Retinal pigment epithelial cell (primary cell): ENCODE results near the gene PELO.

Experiments used
- DNase-seq: peaks from one replicate; pipeline ENCODE4 v3.0.0-alpha.2; 2010; ENCODE audit warnings: low read depth
- H3K4me3 ChIP-seq: 2 replicates; pipeline ENCODE4 v1.5.1; 2011; ENCODE audit warnings: mild to moderate bottlenecking, low read length, control low read depth, moderate library complexity
- TF ChIP-seq, protein P1 (sequence below): conservative IDR thresholded peaks from 2 replicates; pipeline ENCODE4 v1.5.1; 2011; ENCODE audit warnings: low read depth, low read length, control low read depth, inconsistent platforms

PELO gene

GRCh38 chr5:52824827-52825226 lies 37.1 kb downstream of the PELO start:
- no peak for DNase-seq
- TF ChIP-seq, protein P1, sequence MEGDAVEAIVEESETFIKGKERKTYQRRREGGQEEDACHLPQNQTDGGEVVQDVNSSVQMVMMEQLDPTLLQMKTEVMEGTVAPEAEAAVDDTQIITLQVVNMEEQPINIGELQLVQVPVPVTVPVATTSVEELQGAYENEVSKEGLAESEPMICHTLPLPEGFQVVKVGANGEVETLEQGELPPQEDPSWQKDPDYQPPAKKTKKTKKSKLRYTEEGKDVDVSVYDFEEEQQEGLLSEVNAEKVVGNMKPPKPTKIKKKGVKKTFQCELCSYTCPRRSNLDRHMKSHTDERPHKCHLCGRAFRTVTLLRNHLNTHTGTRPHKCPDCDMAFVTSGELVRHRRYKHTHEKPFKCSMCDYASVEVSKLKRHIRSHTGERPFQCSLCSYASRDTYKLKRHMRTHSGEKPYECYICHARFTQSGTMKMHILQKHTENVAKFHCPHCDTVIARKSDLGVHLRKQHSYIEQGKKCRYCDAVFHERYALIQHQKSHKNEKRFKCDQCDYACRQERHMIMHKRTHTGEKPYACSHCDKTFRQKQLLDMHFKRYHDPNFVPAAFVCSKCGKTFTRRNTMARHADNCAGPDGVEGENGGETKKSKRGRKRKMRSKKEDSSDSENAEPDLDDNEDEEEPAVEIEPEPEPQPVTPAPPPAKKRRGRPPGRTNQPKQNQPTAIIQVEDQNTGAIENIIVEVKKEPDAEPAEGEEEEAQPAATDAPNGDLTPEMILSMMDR, result no peak

DNA sequence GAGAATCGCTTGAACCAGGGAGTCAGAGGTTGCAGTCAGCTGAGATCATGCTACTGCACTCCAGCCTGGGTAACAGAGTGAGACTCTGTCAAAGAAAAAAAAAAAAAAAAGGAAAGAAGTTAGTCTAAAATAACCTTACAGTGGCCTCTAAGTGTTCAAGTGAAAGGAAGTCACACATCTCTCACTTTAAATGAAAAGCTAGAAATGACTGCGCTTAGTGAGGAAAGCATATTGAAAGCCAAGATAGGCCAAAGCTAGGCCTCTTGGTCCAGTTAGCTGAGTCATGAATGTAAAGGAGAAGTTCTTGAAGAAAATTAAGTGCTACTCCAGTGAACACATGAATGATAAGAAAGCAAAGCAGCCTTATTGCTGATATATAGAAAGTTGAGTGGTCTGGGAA lies 38.1 kb downstream of the PELO start:
- no peak overlapping the region for H3K4me3 ChIP-seq
- TF ChIP-seq, protein P1, result no peak
- DNase-seq, result no peak

More at GRCh38 chr5:52824827-52825226, 37.1 kb downstream of the PELO start:
- H3K4me3 ChIP-seq, result no peak overlapping the region

- DNase-seq, result no peak
- H3K4me3 ChIP-seq, result no peak overlapping the region
- TF ChIP-seq, protein P1, result no peak
Observed at GRCh38 chr5:52827815-52828214, 40.1 kb downstream of the PELO start.

GRCh38 chr5:52829664-52830063 lies 41.9 kb downstream of the PELO start:
- TF ChIP-seq, protein P1, result no peak
- no peak for DNase-seq
- H3K4me3 ChIP-seq, result no peak overlapping the region

DNA sequence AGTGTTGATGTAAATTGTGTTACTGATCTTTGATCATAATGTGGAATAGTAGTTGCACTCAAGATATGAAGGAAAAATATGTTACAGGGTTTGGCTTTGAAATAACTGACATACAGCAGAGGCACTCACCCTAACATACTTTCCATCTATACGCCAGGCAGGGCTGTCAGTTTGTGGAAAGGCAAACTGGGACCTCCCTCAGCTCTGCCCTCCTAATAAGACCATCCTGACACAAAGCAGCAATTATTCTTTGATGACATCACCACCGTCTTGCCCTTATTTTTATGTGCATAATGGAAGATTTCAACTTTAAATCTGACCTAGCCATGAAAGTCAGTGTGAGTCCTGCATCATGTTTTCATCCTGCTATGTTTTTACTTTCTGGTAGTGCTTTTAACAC lies 42.9 kb downstream of the PELO start:
- no peak overlapping the region for H3K4me3 ChIP-seq
- DNase-seq, result no peak
- TF ChIP-seq, protein P1, result no peak

DNA sequence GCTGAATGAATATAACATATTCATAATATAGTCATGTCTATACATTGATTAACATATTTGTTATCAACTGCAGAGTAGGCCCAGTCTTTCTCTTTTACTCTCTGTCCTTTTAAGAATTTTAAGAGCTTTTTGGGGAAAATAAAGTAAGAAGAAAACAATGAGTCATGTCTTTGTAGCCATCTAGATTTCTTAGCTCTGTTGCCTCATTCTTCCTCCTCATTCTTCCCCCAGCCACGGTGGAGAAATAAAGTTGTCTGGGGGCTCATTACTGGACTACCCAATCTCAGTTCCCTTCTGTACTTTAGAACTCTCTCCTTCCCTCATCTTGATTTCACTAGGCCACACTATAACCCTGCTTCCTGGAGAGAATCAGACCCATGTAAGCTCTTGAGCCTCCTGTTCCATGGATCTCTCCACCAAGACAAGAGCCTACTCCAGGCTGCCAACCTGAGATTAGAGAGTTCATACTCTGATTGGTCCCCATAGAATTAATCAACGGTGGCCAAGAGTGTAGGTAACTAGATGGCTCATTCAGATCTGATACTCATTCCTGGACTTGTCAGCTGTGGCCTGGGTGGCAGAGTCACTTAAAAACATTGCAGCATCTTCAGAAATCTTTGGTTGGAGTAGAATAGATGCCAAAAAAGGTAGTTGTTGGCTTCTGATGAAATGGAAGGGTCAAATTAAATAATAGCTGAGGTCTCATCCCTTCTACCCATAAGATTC lies 44.2 kb downstream of the PELO start:
- DNase-seq, result no peak
- no peak overlapping the region for H3K4me3 ChIP-seq
- TF ChIP-seq, protein P1, result no peak

- H3K4me3 ChIP-seq, result no peak overlapping the region
- no peak for DNase-seq
- TF ChIP-seq, protein P1, result no peak
Observed at GRCh38 chr5:52834320-52834719, 46.6 kb downstream of the PELO start.
